AG04449 (cell line): Measurements from ENCODE around the gene PARD6G.
A peak's percentile ranks its signal among the peaks of the same experiment; 100 is the strongest.

Experiments used
- CTCF ChIA-PET: fragments of 350-600 bp; formaldehyde crosslinking; extraction: SDS; loops from one replicate; lab custom pipeline; 2021; ENCODE audit warnings: antibody characterized with exemption; lab: Yijun Ruan, JAX
- POLR2A ChIA-PET: fragments of 400-600, 350-600 bp; formaldehyde crosslinking; extraction: SDS; loops from one replicate; lab custom pipeline; 2020; ENCODE audit warnings: antibody characterized with exemption, inconsistent platforms; lab: Yijun Ruan, JAX
- DNase-seq: peaks from one replicate; pipeline ENCODE4 v3.0.0-alpha.2; 2010; ENCODE audit warnings: low read depth, low spot score
- H3K4me3 ChIP-seq: 2 replicates; pipeline ENCODE4 v1.5.1; 2011; ENCODE audit warnings: low read depth, mild to moderate bottlenecking, control low read depth, low read length
- CTCF ChIP-seq: IDR thresholded peaks from one replicate; pipeline ENCODE4 v1.5.1; 2011; ENCODE audit warnings: mild to moderate bottlenecking, moderate library complexity, low read length, control low read depth, inconsistent platforms; ENCODE audit not compliant: insufficient read depth; ENCODE audit errors: missing control alignments

PARD6G gene

DNA sequence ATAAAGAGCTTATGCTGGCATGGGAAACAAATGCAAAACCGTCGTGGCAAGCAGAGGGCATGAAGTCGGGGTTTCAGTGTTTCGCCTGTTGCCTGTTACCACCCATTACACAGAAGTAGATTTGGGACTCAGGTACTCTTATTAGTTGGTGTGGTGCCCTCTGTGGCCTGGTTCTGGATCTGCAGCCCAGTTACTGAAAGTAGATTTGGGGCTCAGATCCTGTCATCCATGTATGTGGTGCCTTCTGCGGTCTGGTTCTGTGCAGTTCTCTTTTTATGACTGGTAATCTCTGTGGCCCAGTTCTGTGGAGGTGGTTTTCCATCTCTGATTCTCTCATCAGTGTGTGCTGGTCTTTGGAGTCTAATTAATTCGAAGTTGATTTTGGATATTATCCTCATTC is 93.0 kb downstream of the PARD6G start:
- DNase-seq: no peak
- CTCF ChIA-PET: interaction anchor here (0.7 to 10.2 kb wide), 9 partner anchors 9 to 220 kb away, joined by 3 to 195 read pairs (median 3); partner anchors contain the start of gene PARD6G

GRCh38 chr18:80149667-80150066 is 97.6 kb downstream of the PARD6G start:
- no peak overlapping the region for H3K4me3 ChIP-seq
- POLR2A ChIA-PET: no interaction called here
- no peak for TF ChIP-seq CTCF
- CTCF ChIA-PET: no interaction called here
- no peak for DNase-seq

More for the DNA sequence above, 93.0 kb downstream of the PARD6G start:
- peak; percentile 35 for TF ChIP-seq CTCF
- no peak overlapping the region for H3K4me3 ChIP-seq
- POLR2A ChIA-PET: no interaction called here

DNA sequence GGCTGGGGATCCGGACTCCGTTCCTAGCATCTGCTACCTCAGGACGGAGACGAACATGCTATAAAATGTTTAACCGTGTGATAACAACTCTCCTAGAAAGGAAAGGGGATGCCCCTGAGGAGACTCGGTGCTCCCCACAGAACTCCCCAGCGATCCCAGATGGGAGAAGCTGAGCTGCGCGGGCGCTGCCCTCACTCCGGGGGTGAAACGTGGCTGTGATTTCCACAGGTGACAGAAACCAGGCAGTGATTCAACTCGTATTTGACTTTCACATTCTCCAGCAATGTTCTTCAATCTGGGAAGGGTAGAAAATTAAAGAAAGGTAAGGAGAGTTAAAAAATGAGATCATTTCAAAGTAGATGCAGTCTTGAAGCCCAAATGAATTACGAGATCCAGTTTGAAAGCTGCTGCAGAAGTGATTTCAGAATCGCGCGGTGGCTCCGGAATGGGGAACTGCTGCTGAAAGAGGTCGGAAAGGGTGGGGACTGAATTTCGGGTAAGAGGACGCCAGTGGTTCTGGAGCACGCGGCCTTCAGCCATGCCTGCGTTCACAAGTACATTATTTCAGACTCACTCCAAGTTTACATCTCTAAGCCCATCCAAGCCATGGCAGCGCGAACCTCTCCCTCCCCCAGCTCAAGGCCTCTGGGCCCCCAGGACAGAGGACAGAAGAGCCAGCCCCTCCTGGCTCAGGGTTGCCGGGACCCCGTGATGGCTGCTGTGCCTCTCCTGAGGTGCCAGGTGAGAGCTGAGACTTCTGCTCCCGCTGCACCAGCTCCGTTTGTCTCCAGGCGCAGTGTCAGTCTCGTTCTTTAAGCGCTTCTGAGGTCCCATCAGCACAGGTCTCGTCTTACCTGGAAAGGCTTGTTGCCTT is 98.8 kb downstream of the PARD6G start:
- H3K4me3 ChIP-seq: peak overlapping the region; percentile 75
- POLR2A ChIA-PET: no interaction called here
- CTCF ChIA-PET: interaction anchor here (0.8 to 5.9 kb wide), 4 partner anchors 9 to 767 kb away, joined by 3 to 68 read pairs (median 4); no protein-coding TSS in a partner anchor
- DNase-seq: no peak
- TF ChIP-seq CTCF: no peak

DNA sequence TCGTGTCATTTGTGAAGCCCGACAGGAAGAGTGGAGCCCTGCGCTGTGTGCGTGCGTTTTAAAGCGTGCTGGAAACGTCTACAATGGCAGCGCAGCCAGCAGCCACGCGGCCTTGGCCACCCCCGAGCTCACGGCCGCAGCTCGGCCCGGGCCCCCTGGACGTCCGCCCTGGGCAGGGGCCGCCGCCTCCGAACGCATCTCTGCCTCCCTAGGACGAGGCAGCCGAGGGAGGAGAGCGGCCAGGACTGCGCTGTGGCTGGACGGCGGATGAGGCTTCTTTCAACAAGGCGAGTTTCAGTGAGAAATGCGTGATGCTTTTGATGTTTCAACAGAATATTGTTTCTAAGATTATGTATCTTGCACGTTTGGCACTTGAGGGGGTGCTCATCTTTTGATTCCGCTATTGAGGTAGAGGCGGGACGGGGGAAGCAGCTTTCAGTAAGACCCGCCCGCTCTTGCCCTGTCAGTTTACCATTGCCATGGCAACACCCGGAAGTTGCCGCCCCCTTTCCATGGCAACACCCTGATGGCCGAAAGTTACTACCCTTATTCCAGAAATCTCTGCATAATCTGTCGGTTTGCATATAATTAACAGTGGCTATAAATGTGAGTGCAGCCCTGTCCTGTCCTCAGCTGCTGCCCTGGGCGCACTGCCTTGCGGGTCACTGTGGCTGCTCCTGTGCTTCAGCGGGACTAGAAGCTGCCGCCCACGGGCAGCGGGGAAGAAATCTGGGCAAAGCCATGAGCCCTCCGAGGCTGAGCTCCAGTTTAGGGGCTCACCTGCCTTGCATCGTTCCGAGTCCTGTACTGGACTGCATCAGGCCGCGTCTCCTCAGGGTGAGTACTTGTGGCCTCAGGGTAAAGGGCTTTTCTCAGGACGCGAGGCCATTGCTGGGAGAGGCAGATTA is 99.6 kb downstream of the PARD6G start:
- CTCF ChIA-PET: interaction anchor here (0.8 to 5.9 kb wide), 4 partner anchors 10 to 767 kb away, joined by 3 to 68 read pairs (median 4); no protein-coding TSS in a partner anchor
- DNase-seq: peak; percentile 26

DNA sequence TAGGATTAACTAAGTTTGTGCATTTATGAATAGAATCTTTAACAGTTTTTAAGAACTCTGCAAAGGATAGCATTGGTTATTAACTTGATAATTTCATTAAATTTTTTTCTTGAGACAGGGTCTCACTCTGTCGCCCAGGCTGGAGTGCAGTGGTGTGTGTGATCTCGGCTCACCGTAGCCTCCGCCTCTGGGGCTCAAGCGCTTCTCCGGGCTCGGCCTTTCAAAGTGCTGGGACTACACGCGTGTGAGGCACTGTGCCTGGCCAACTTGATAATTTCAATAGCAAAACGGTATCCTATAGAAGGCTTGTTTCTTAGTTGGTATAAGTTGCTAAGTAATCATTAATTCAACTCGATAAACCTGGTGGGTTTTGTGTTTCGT is 100.3 kb downstream of the PARD6G start:
- H3K4me3 ChIP-seq: peak overlapping the region; percentile 75
- TF ChIP-seq CTCF: no peak
- CTCF ChIA-PET: interaction anchor here (1.3 to 5.9 kb wide), 2 partner anchors 11 to 766 kb away, joined by 4 to 68 read pairs; no protein-coding TSS in a partner anchor
- DNase-seq: no peak
- POLR2A ChIA-PET: no interaction called here

More for the DNA sequence above, 99.6 kb downstream of the PARD6G start:
- POLR2A ChIA-PET: no interaction called here
- peak overlapping the region; percentile 75 for H3K4me3 ChIP-seq
- no peak for TF ChIP-seq CTCF
